Pancreas (tissue), 10 donors: Measurements from ENCODE around the gene USP34. TPM values are rescaled to one million over a fixed set of nuclear protein-coding genes. Genes with fewer than 3 reads are reported as not detected.
A peak's percentile ranks its signal among the peaks of the same experiment; 100 is the strongest.

Experiments used
- ATAC-seq, 4 donors: fragments of 200-7000 bp; cut with Tn5 transposase; one replicate each; pipeline versions ENCODE4 v1.8.0 to v1.9.1; 2020; ENCODE audit warnings: mild to moderate bottlenecking in 4 of 4, moderate library complexity in 4 of 4
- DNase-seq, 6 donors: peaks; one replicate each; pipeline ENCODE4 v3.0.0-alpha.2; 2020
- FAIRE-seq: peaks from 2 replicates; lab custom pipeline; 2012; peaks lifted over from hg19 to GRCh38; lab: Jason Lieb, UNC
- H3K27ac ChIP-seq, 4 donors: fragments of 200-600 bp; sonication (generic); 1 replicate in 3 of 4; 2 replicates in 1 of 4; pipeline versions ENCODE4 v1.5.0 to v1.8.0; 2020
- H3K27me3 ChIP-seq, 4 donors: fragments of 200-600 bp; one replicate each; pipeline ENCODE4 v1.8.0; 2021
- H3K36me3 ChIP-seq, 3 donors: fragments of 200-600 bp; sonication (generic) in 1 of 3; one replicate each; pipeline versions ENCODE4 v1.5.0 to v1.8.0; 2020 to 2021
- H3K4me1 ChIP-seq, 3 donors: fragments of 200-600 bp; one replicate each; pipeline ENCODE4 v1.8.0; 2021
- H3K4me3 ChIP-seq, 4 donors: fragments of 200-600 bp; sonication (generic) in 2 of 4; one replicate each; pipeline versions ENCODE4 v1.5.0 to v1.8.0; 2020 to 2021
- H3K9me3 ChIP-seq, 4 donors: fragments of 200-600 bp; one replicate each; pipeline ENCODE4 v1.8.0; 2021
- CTCF ChIP-seq, 4 donors: fragments of 200-600 bp; sonication (generic) in 3 of 4; IDR thresholded peaks; one replicate each; pipeline versions ENCODE4 v1.5.0 to v1.8.0; 2021; ENCODE audit warnings: antibody characterized with exemption in 4 of 4
- WGBS, 2 donors: extraction: QIAGEN DNeasy Blood & Tissue Kit; methylation state at CpG; one replicate each; pipeline ENCODE4 v1.1.7; 2013; 5-methylcytosine and 5-hydroxymethylcytosine counted together
- intact Hi-C, 3 donors: fragments of 100-400 bp; cut with DNase I; formaldehyde crosslinking; loops; one replicate each; pipeline versions ENCODE4 v1.11.1 to v1.14.2; 2022
- polyA plus RNA-seq, 2 donors: library from polyadenylated mRNA; stranded (reverse); fragments of 200-250 nt; gene quantifications; one replicate each; pipeline ENCODE4 v1.2.3, GENCODE V29; 2013
- total RNA-seq, 6 donors: library from RNA; stranded (reverse); fragmentation: NEBNext Ultra II Directional in 4 of 6; extraction: Animal tissue kit (Norgen Biotek cat#: 25700) in 4 of 6; gene quantifications; one replicate each; pipeline versions ENCODE4 v1.2.1 to v1.2.4, GENCODE V29; 2021 to 2023
- donor health status: healthy with polysubstance abuse.
- donor health status: DM: no; HTN: no; CAD: no; lungs with moderate emphysema.
- donor health status: DM: no; HTN: no; CAD: no.
- donor health status: control.
- donor health status: control.
- donor health status: Bipolar disorder and iron deficiency.
- donor health status: DM: yes; HTN: yes; CAD: no.
- donor health status: DM: no; HTN: no; CAD: no.
- donor health status: DM: no; HTN: no; CAD: no.
- donor health status: DM: yes; HTN: yes; CAD: no.

The USP34 gene
- total and polyA plus RNA-seq, 8 donors: 30.0 to 58.9 (median 45.1) TPM

GRCh38 chr2:61510674-61511671 lies 40.1 kb upstream of the USP34 start:
- Histone ChIP-seq H3K27me3 (no peaks in the 10 kb centered on the region), H3K27ac (no peak overlapping the region), H3K4me3 (no peak overlapping the region), H3K9me3 (no peaks in the 10 kb centered on the region), H3K36me3 (peaks cover 0 to 10% (median 0%) of the 10 kb centered on the region in 3 donors), H3K4me1 (no peaks in the 10 kb centered on the region)
- no peak for TF ChIP-seq CTCF (IDR thresholded peaks at IDR 0.05)
- peak in 1 of 6 donors; percentile 11 for DNase-seq
- FAIRE-seq: no peak
- intact Hi-C loops: no loop called here
- WGBS, 2 donors: 94% methylated on average over 19 of the region's 19 CpGs
- ATAC-seq: no peak

GRCh38 chr2:61504949-61505348 lies 34.1 kb upstream of the USP34 start:
- TF ChIP-seq CTCF (IDR thresholded peaks at IDR 0.05): no peak
- H3K27me3 ChIP-seq: no peaks in the 10 kb centered on the region
- DNase-seq (no peak), ATAC-seq (no peak), FAIRE-seq (no peak)
- WGBS, 2 donors: 69 to 72% methylated on average over 2 of the region's 2 CpGs
- H3K36me3 ChIP-seq: peaks cover 0 to 2% (median 0%) of the 10 kb centered on the region in 3 donors
- intact Hi-C loops: no loop called here
- H3K4me3 ChIP-seq: no peak overlapping the region
- H3K9me3 ChIP-seq: no peaks in the 10 kb centered on the region
- no peaks in the 10 kb centered on the region for H3K4me1 ChIP-seq
- no peak overlapping the region for H3K27ac ChIP-seq

GRCh38 chr2:61499060-61499459 lies 28.2 kb upstream of the USP34 start:
- FAIRE-seq: no peak
- WGBS, 2 donors: 97 to 98% methylated on average over 2 of the region's 2 CpGs
- DNase-seq: no peak
- TF ChIP-seq CTCF (IDR thresholded peaks at IDR 0.05): no peak
- intact Hi-C loops: no loop called here
- H3K4me3 ChIP-seq: no peak overlapping the region
- H3K9me3 ChIP-seq: no peaks in the 10 kb centered on the region
- peaks cover 0 to 57% (median 16%) of the 10 kb centered on the region in 3 donors for H3K36me3 ChIP-seq
- no peak for ATAC-seq
- H3K4me1 ChIP-seq: no peaks in the 10 kb centered on the region
- H3K27ac ChIP-seq: no peak overlapping the region
- no peaks in the 10 kb centered on the region for H3K27me3 ChIP-seq

GRCh38 chr2:61493523-61493942 lies 22.6 kb upstream of the USP34 start:
- DNase-seq (no peak), ATAC-seq (no peak), FAIRE-seq (no peak)
- intact Hi-C loops: no loop called here
- WGBS, 2 donors: 84% methylated on average over 2 of the region's 2 CpGs
- Histone ChIP-seq H3K27me3 (no peaks in the 10 kb centered on the region), H3K9me3 (no peaks in the 10 kb centered on the region), H3K4me3 (no peak overlapping the region), H3K27ac (no peak overlapping the region), H3K36me3 (peaks cover 0 to 86% (median 25%) of the 10 kb centered on the region in 3 donors), H3K4me1 (no peaks in the 10 kb centered on the region)
- TF ChIP-seq CTCF (IDR thresholded peaks at IDR 0.05): no peak

- no peak overlapping the region for H3K27ac ChIP-seq
- no peak overlapping the region for H3K4me3 ChIP-seq
- no peaks in the 10 kb centered on the region for H3K27me3 ChIP-seq
- no peak for ATAC-seq
- H3K9me3 ChIP-seq: no peaks in the 10 kb centered on the region
- intact Hi-C loops: no loop called here
- 87 to 92% methylated on average over 2 of the region's 2 CpGs for WGBS, 2 donors
- no peak for FAIRE-seq
- peaks cover 0 to 86% (median 19%) of the 10 kb centered on the region in 3 donors for H3K36me3 ChIP-seq
- DNase-seq: no peak
- TF ChIP-seq CTCF (IDR thresholded peaks at IDR 0.05): no peak
- H3K4me1 ChIP-seq: no peaks in the 10 kb centered on the region
Observed at GRCh38 chr2:61492476-61492875, 21.6 kb upstream of the USP34 start.
